GM10248 (cell line): ENCODE data around the gene CHMP6.
"Not testable (repeated sequence)": the region's sequence is repeated elsewhere in the genome, so short reads cannot be mapped to it uniquely, and the experiment has no call there.

ENCODE experiments used
- CTCF ChIA-PET: fragments of 300-600 bp; sonication (Branson Sonifier 250); formaldehyde crosslinking; extraction: SDS; loops from one replicate; lab custom pipeline; 2021; ENCODE audit warnings: antibody characterized with exemption; lab: Yijun Ruan, JAX
- POLR2A ChIA-PET: fragments of 350-650 bp; sonication (Branson Sonifier 250); formaldehyde crosslinking; extraction: SDS; loops from one replicate; lab custom pipeline; 2020; ENCODE audit warnings: antibody characterized with exemption; lab: Yijun Ruan, JAX
- DNase-seq: peaks from one replicate; pipeline ENCODE4 v3.0.0; 2012; ENCODE audit errors: extremely low spot score
- TF ChIP-seq, protein P1 (sequence below): IDR thresholded peaks from 2 replicates; pipeline ENCODE4 v1.5.1; 2012; ENCODE audit warnings: mild to moderate bottlenecking, low read depth; ENCODE audit errors: extremely low read depth, missing control alignments, control extremely low read depth

CHMP6 gene

GRCh38 chr17:81028506-81028858, 36.8 kb downstream of the CHMP6 start:
- no peak for DNase-seq
- CTCF ChIA-PET, result no interaction called here
- TF ChIP-seq, protein P1, sequence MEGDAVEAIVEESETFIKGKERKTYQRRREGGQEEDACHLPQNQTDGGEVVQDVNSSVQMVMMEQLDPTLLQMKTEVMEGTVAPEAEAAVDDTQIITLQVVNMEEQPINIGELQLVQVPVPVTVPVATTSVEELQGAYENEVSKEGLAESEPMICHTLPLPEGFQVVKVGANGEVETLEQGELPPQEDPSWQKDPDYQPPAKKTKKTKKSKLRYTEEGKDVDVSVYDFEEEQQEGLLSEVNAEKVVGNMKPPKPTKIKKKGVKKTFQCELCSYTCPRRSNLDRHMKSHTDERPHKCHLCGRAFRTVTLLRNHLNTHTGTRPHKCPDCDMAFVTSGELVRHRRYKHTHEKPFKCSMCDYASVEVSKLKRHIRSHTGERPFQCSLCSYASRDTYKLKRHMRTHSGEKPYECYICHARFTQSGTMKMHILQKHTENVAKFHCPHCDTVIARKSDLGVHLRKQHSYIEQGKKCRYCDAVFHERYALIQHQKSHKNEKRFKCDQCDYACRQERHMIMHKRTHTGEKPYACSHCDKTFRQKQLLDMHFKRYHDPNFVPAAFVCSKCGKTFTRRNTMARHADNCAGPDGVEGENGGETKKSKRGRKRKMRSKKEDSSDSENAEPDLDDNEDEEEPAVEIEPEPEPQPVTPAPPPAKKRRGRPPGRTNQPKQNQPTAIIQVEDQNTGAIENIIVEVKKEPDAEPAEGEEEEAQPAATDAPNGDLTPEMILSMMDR, result no peak
- POLR2A ChIA-PET, result no interaction called here

GRCh38 chr17:81029859-81030258, 38.2 kb downstream of the CHMP6 start:
- no peak for DNase-seq
- ChIA-PET POLR2A (no interaction called here), CTCF (interaction anchor here (1.7 kb wide), 1 partner anchor 10 kb away, joined by 4 read pairs; no protein-coding TSS in a partner anchor)
- TF ChIP-seq, protein P1, result no peak

DNA sequence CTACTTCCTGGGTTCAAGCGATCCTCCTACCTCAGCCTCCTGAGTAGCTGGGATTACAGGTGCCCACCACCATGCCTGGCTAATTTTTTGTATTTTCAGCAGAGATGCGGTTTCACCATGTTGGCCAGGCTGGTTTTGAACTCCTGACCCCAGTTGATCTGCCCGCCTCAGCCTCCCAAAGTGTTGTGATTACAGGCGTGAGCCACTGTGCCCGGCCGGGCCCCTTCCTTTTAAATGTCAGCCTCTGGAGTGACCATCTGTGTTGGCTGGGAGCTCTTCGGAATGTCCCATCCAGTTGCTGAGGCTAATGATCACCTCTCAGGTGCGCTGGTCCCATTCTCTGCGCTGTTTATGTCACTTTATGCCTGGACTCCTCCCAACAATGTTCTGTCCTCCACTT, 38.7 kb downstream of the CHMP6 start:
- POLR2A ChIA-PET, DNase-seq: not testable (repeated sequence)
- CTCF ChIA-PET, result interaction anchor here (1.7 kb wide), 1 partner anchor 10 kb away, joined by 4 read pairs; no protein-coding TSS in a partner anchor

DNA sequence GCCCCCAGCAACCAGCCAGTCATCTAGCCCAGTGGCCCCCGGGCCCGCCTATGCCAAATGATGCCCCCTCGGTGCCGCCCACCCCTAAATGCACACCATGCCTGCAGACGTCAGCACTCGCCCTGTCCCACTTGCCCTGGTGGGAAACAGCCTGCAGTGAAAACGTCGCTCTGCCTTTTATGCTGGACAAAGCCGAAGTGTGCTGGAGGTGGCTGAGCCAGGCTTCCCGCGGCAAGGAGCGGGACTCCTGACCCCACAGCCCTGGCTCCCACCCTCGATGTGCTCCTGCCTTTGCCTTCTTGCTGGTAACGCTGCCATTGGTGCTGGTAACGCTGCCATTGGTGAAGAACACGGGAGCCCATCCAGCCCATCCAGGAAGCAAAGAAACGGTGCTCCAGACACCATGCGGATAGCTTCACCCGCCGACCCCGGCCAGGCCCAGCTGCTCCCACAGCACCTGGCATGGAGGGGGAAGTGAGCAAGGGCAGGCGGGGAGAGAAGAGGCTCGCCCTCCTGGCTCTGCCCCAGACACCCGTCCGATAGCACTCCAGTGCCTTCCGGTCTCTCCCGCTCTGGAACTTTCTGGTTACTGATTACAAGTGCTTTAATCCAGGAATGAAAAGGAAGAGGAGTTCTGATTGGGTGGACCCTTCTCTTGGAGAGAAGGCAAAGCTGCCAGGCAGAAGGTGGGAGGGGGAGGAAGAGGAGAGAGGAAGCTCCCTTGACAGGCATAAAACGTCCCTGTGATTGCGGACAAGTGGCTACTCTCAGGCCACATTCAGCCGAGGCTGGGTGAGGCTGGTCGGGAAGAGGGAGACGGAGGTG, 39.3 kb downstream of the CHMP6 start:
- TF ChIP-seq, protein P1, result no peak
- DNase-seq, result no peak
- ChIA-PET POLR2A (interaction anchor here (0.8 kb wide), 1 partner anchor 22 kb away, joined by 4 read pairs; no protein-coding TSS in a partner anchor), CTCF (interaction anchor here (0.9 to 1.1 kb wide), 2 partner anchors 11 to 71 kb away, joined by 3 to 5 read pairs; no protein-coding TSS in a partner anchor)

DNA sequence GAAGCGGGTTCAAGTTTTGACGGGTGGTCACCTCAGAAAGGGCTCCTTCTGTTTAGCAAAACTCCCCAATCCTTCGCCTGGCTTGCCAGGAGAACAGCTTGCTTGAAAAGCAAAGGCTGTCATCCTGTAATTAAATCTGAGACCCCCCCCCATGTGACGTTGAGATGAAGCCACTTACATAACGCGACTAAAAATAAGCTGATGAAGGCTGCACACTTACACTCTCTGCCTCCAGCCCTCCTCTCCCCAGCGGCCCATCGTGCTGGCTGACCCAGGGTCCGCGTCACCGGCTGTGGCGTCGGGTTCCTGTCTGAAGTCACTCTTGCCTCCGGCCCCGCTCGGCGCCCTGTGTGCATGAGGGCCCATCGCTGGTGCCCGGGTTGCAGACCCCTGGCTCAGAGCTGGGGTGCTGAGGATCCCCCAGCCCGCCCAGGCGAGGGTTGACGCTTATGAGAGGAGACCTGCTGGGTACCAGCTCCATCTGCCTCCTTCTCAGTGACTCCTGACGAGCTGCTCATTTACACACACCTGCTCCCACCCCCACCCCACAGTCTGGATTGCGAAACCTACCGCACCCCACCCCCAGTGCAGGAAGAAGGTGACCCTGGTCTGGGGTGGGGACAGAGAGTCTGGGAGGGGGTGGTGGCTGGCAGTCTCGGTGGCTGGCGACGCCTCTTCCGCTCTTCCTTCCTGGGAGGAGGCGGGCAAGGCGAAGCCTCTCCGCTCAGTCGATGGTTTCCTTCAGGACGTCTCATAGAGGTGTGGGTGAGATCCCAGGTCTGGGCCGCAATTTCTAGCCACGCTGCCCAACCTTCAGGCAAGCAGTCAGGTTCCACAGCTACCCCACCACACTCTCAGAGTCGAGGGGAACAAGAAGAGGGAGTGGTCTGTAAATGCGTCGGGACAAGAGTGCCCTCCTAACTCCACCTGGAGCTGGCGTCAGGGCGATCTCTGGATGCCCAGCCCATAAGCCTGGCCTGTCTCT, 40.2 kb downstream of the CHMP6 start:
- TF ChIP-seq, protein P1, result no peak
- ChIA-PET CTCF (interaction anchor here (0.9 to 1.6 kb wide), 3 partner anchors 8 to 70 kb away, joined by 3 to 10 read pairs (median 5); no protein-coding TSS in a partner anchor), POLR2A (interaction anchor here (0.8 kb wide), 1 partner anchor 21 kb away, joined by 4 read pairs; no protein-coding TSS in a partner anchor)
- DNase-seq, result no peak

DNA sequence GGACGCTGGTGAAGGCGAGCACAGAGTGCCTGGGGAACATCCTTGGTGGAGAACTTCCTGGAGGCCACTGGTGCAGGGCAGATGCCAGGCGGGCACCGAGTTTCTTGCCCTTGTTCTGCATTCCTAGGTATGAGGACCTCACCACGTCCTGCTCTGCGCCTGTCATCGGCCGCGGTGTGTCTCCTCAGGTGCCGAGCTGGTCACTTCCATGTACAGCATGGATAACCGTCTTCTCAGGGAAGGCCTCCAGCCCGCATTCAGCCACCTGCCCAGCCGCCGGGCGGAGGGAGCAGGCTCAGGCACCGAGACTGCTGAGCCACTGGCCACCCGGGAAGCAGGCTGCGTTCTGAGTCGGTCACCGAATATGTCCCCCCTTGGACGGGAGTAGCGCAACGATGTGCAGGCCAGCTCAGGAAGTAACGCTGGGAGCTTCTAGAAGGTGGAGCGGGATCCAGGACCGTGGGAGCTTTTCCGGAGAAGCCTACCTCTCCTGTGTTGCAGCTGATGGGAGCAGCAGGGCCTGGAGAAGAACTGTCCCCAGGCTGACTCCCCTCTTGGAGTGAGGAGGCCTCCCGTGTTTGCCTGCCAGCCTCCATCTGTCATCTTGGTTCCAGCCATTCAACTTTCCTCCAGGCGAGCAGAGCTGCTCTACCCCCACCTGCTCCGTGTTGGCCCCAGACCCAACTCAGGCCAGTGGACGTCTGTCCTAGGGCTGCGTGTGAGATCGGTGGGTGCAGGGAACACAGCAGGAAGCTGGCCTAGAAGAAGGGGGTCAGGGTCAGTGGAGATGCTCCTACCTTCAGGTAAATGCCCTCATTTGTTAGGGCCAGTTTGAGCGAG, 41.2 kb downstream of the CHMP6 start:
- POLR2A ChIA-PET, result no interaction called here
- TF ChIP-seq, protein P1, result no peak
- DNase-seq, result no peak
- CTCF ChIA-PET, result interaction anchor here (1.6 kb wide), 1 partner anchor 9 kb away, joined by 10 read pairs; no protein-coding TSS in a partner anchor
